ACC112 (cell line): ENCODE measurements around the gene SORCS1.

ENCODE experiments used
- H2AFZ ChIP-seq: fragments of 200-600 bp; sonication (generic); one replicate; pipeline ENCODE4 v1.6.0; 2017; ENCODE audit warnings: antibody characterized with exemption, low read length; ENCODE audit not compliant: unreplicated experiment
- H3K27ac ChIP-seq: fragments of 200-600 bp; sonication (generic); 2 replicates; pipeline ENCODE4 v1.5.1; 2014; ENCODE audit warnings: low read depth, mild to moderate bottlenecking, antibody characterized with exemption, low read length, moderate library complexity
- H3K27me3 ChIP-seq: fragments of 200-600 bp; sonication (generic); 2 replicates; pipeline ENCODE4 v1.6.1; 2014; ENCODE audit warnings: mild to moderate bottlenecking, antibody characterized with exemption, low read length, moderate library complexity, mixed read lengths; ENCODE audit not compliant: insufficient read depth
- H3K36me3 ChIP-seq: fragments of 200-600 bp; sonication (generic); 2 replicates; pipeline ENCODE4 v1.6.1; 2016; ENCODE audit warnings: mild to moderate bottlenecking, antibody characterized with exemption, low read length, moderate library complexity, mixed read lengths; ENCODE audit not compliant: insufficient read depth
- H3K4me1 ChIP-seq: fragments of 200-600 bp; sonication (generic); one replicate; pipeline ENCODE4 v1.6.1; 2016; ENCODE audit warnings: low read length, mixed read lengths; ENCODE audit not compliant: insufficient read depth, unreplicated experiment, control insufficient read depth
- H3K4me3 ChIP-seq: fragments of 200-600 bp; sonication (generic); 2 replicates; pipeline ENCODE4 v1.5.1; 2014; ENCODE audit warnings: mild to moderate bottlenecking, low read depth, low read length
- H3K79me2 ChIP-seq: fragments of 200-600 bp; sonication (generic); one replicate; pipeline ENCODE4 v1.6.0; 2016; ENCODE audit warnings: low read length; ENCODE audit not compliant: control insufficient read depth, unreplicated experiment, insufficient read depth

SORCS1 gene

GRCh38 chr10:107019154-107019553 lies 145.4 kb downstream of the SORCS1 start:
- H3K27ac ChIP-seq, result no peak overlapping the region
- no peak overlapping the region for H3K4me3 ChIP-seq
- H2AFZ ChIP-seq, result no peak overlapping the region
- no peaks in the 10 kb centered on the region for H3K36me3 ChIP-seq
- no peaks in the 10 kb centered on the region for H3K79me2 ChIP-seq
- no peaks in the 10 kb centered on the region for H3K4me1 ChIP-seq
- no peaks in the 10 kb centered on the region for H3K27me3 ChIP-seq

GRCh38 chr10:107013258-107014006 lies 151.1 kb downstream of the SORCS1 start:
- H3K4me3 ChIP-seq, result no peak overlapping the region
- no peak overlapping the region for H3K27ac ChIP-seq
- H3K36me3 ChIP-seq, result no peaks in the 10 kb centered on the region
- H2AFZ ChIP-seq, result no peak overlapping the region
- no peaks in the 10 kb centered on the region for H3K4me1 ChIP-seq
- H3K27me3 ChIP-seq, result no peaks in the 10 kb centered on the region
- H3K79me2 ChIP-seq, result no peaks in the 10 kb centered on the region

DNA sequence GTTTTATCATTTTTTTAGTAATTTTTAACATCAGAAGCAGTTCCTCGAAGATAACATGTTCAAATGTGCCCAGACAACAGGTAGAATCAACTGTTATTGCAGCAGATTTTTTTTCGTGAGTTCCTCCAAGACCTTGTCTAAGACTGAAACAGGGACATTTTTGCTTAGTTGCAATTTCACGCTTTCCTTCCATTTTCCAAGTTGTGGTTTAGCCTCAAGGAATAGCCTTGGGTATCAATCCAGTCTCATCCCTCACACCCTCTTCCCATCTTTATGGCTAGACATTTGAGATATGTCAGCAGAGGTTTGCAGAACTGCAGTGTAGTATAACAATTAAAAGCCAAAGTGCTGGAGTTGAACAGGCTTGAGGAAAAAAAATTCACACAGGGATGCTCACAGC lies 152.5 kb downstream of the SORCS1 start:
- H3K4me3 ChIP-seq, result no peak overlapping the region
- no peaks in the 10 kb centered on the region for H3K36me3 ChIP-seq
- H3K79me2 ChIP-seq, result no peaks in the 10 kb centered on the region
- no peak overlapping the region for H2AFZ ChIP-seq
- no peaks in the 10 kb centered on the region for H3K4me1 ChIP-seq
- H3K27me3 ChIP-seq, result no peaks in the 10 kb centered on the region
- H3K27ac ChIP-seq, result no peak overlapping the region

DNA sequence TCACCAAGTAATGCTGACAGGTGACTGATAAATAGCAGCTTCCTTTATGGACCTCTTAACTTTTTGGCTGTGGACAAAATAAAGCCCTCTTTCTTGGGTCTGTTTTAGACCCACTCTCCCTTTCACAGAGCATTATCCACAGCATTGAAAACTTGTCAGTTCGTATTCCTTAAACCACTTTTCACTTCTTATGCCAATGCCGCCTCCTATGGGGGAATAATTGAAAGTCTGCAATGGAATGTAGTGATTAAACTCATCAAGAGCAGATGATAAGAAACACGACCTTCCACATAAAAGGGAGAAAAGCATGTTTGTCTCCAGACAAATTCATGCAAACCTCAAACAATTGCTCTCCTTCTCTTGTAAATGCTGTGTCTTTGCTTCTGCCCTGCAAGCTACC lies 153.4 kb downstream of the SORCS1 start:
- H3K4me3 ChIP-seq, result no peak overlapping the region
- H3K27ac ChIP-seq, result no peak overlapping the region
- H3K36me3 ChIP-seq, result no peaks in the 10 kb centered on the region
- H3K27me3 ChIP-seq, result no peaks in the 10 kb centered on the region
- no peaks in the 10 kb centered on the region for H3K79me2 ChIP-seq
- no peaks in the 10 kb centered on the region for H3K4me1 ChIP-seq
- H2AFZ ChIP-seq, result no peak overlapping the region

- Histone ChIP-seq H3K27me3 (no peaks in the 10 kb centered on the region), H3K4me1 (no peaks in the 10 kb centered on the region), H2AFZ (no peak overlapping the region), H3K4me3 (no peak overlapping the region), H3K36me3 (no peaks in the 10 kb centered on the region), H3K79me2 (no peaks in the 10 kb centered on the region), H3K27ac (no peak overlapping the region)
These were observed 154.0 kb downstream of the SORCS1 start for GRCh38 chr10:107010531-107010930.

DNA sequence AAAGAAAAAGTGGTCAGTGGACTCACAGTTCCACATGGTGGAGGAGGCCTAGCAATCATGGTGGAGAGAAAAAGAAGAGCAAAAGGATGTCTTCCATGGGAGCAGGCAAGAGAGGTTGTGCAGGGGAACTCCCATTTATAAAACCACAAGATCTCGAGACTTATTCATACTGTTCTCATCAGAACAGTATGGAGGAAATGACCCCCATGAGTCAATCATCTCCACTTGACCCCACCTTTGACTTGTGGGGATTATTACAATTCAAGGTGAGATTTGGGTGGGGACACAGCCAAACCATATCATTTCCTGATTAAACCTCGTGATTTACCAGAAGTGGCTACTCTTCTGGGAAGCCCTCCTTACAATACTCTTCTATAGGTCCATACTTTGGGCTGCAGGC lies 160.1 kb downstream of the SORCS1 start:
- Histone ChIP-seq H3K79me2 (no peaks in the 10 kb centered on the region), H3K27ac (no peak overlapping the region), H2AFZ (no peak overlapping the region), H3K4me1 (no peaks in the 10 kb centered on the region), H3K36me3 (no peaks in the 10 kb centered on the region), H3K27me3 (no peaks in the 10 kb centered on the region), H3K4me3 (no peak overlapping the region)

GRCh38 chr10:107002068-107002467 lies 162.4 kb downstream of the SORCS1 start:
- Histone ChIP-seq H3K27ac (no peak overlapping the region), H3K4me3 (no peak overlapping the region), H3K79me2 (no peaks in the 10 kb centered on the region), H2AFZ (no peak overlapping the region), H3K27me3 (no peaks in the 10 kb centered on the region), H3K4me1 (no peaks in the 10 kb centered on the region), H3K36me3 (no peaks in the 10 kb centered on the region)

GRCh38 chr10:106999118-106999707 lies 165.3 kb downstream of the SORCS1 start:
- H2AFZ ChIP-seq, result no peak overlapping the region
- H3K36me3 ChIP-seq, result no peaks in the 10 kb centered on the region
- no peak overlapping the region for H3K27ac ChIP-seq
- H3K27me3 ChIP-seq, result no peaks in the 10 kb centered on the region
- H3K4me3 ChIP-seq, result no peak overlapping the region
- no peaks in the 10 kb centered on the region for H3K79me2 ChIP-seq
- H3K4me1 ChIP-seq, result no peaks in the 10 kb centered on the region

DNA sequence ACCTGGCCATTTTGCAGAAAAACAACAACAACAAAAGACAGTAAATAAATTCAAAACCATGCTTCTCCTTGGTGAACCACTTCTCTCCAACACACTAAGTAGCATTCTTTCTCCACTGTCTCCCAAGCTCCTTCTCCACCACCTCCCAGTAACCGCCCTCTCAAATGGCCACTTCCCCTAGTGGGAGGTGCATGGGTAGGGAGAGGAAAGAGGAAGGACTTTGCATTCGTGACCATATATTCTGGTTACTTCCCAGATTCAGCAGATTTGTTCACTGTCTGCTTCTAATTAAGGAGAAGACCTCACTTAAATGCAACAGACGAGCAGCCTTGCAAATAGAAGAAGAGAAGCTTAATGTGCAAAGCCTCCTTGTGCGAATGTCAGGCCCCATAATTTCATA lies 166.8 kb downstream of the SORCS1 start:
- Histone ChIP-seq H3K4me3 (no peak overlapping the region), H3K27ac (no peak overlapping the region), H3K4me1 (no peaks in the 10 kb centered on the region), H3K36me3 (no peaks in the 10 kb centered on the region), H3K27me3 (no peaks in the 10 kb centered on the region), H2AFZ (no peak overlapping the region), H3K79me2 (no peaks in the 10 kb centered on the region)

- no peaks in the 10 kb centered on the region for H3K79me2 ChIP-seq
- H3K36me3 ChIP-seq, result no peaks in the 10 kb centered on the region
- H3K4me3 ChIP-seq, result no peak overlapping the region
- H2AFZ ChIP-seq, result no peak overlapping the region
- H3K4me1 ChIP-seq, result no peaks in the 10 kb centered on the region
- no peaks in the 10 kb centered on the region for H3K27me3 ChIP-seq
- H3K27ac ChIP-seq, result no peak overlapping the region
These were observed 168.0 kb downstream of the SORCS1 start for GRCh38 chr10:106996510-106996909.

- Histone ChIP-seq H3K27ac (no peak overlapping the region), H2AFZ (no peak overlapping the region), H3K79me2 (no peaks in the 10 kb centered on the region), H3K4me3 (no peak overlapping the region), H3K4me1 (no peaks in the 10 kb centered on the region), H3K27me3 (no peaks in the 10 kb centered on the region), H3K36me3 (no peaks in the 10 kb centered on the region)
These were observed 172.5 kb downstream of the SORCS1 start for GRCh38 chr10:106992055-106992454.
